Endothelial cell of umbilical vein (primary cell): ENCODE data around the gene SORCS3. TPM values are rescaled to one million over a fixed set of nuclear protein-coding genes. Genes with fewer than 3 reads are reported as not detected.

ENCODE experiments used
- BruUV-seq: library from RNA; stranded (reverse); fragments of 400-500 nt; replicated peaks from 2 replicates; lab custom pipeline; 2021; lab: Mats Ljungman, UMichigan
- CTCF ChIA-PET: fragments of 300-600, 350-600 bp; sonication (Branson Sonifier 250); formaldehyde crosslinking; loops from one replicate; lab custom pipeline; 2021; ENCODE audit warnings: antibody characterized with exemption, inconsistent platforms; lab: Charles Lee
- POLR2A ChIA-PET: fragments of 300-600, 350-600 bp; sonication (Branson Sonifier 250); formaldehyde crosslinking; loops from one replicate; lab custom pipeline; 2021; ENCODE audit warnings: antibody characterized with exemption, inconsistent platforms; lab: Charles Lee
- DNase-seq: peaks from one replicate; pipeline ENCODE4 v3.0.0-alpha.2; 2011; ENCODE audit warnings: low read depth, low spot score
- FAIRE-seq: peaks from 2 replicates; lab custom pipeline; 2011; peaks lifted over from hg19 to GRCh38; lab: Jason Lieb, UNC
- H2AFZ ChIP-seq: 2 replicates; pipeline ENCODE4 v1.6.0; 2012; ENCODE audit warnings: low read depth, low read length, control low read depth, inconsistent platforms
- H3K27ac ChIP-seq: 2 replicates; pipeline ENCODE4 v1.5.1; 2011; ENCODE audit warnings: low read depth, mild to moderate bottlenecking, control low read depth, low read length, moderate library complexity; ENCODE audit not compliant: insufficient read depth
- H3K27me3 ChIP-seq, 2 experiments: 2 replicates each; pipeline versions ENCODE4 v1.6.0 to v1.6.1; 2011; ENCODE audit warnings: low read length in 2 of 2, mixed read lengths in 1 of 2; ENCODE audit not compliant: control insufficient read depth in 2 of 2, insufficient read depth in 2 of 2
- H3K36me3 ChIP-seq, 2 experiments: 2 replicates in 1 of 2; 3 replicates in 1 of 2; pipeline ENCODE4 v1.5.1; 2011; ENCODE audit warnings: low read length in 2 of 2, mild to moderate bottlenecking in 1 of 2, moderate library complexity in 1 of 2; ENCODE audit not compliant: control insufficient read depth in 2 of 2, insufficient read depth in 2 of 2; ENCODE audit errors: extremely low read depth in 1 of 2
- H3K4me1 ChIP-seq: 3 replicates; pipeline ENCODE4 v1.5.1; 2011; ENCODE audit warnings: mild to moderate bottlenecking, low read length; ENCODE audit not compliant: control insufficient read depth, insufficient read depth; ENCODE audit errors: extremely low read depth
- H3K4me2 ChIP-seq: 2 replicates; pipeline ENCODE4 v1.6.1; 2011; ENCODE audit warnings: low read length, control low read depth, mixed read lengths; ENCODE audit not compliant: insufficient read depth
- H3K4me3 ChIP-seq, 3 experiments: fragments of 200-600 bp in 1 of 3; sonication (generic), shearing (Covaris generic) in 1 of 3; replicated peaks in 1 of 3; 2 replicates each; pipeline ENCODE4 v1.5.1; 2011 to 2016; ENCODE audit warnings: control low read depth in 3 of 3, low read length in 3 of 3, mild to moderate bottlenecking in 2 of 3, inconsistent platforms in 1 of 3, low read depth in 1 of 3, moderate library complexity in 1 of 3; ENCODE audit not compliant: insufficient read depth in 1 of 3
- H3K79me2 ChIP-seq: 2 replicates; pipeline ENCODE4 v1.6.0; 2012; ENCODE audit warnings: low read length, inconsistent platforms; ENCODE audit not compliant: control insufficient read depth, insufficient read depth
- H3K9ac ChIP-seq: replicated peaks from 2 replicates; pipeline ENCODE3; 2011; ENCODE audit warnings: low read length, control low read depth; ENCODE audit not compliant: insufficient read depth; ENCODE audit errors: extremely low read depth
- H3K9me1 ChIP-seq: replicated peaks from 3 replicates; pipeline ENCODE4 v1.6.0; 2011; ENCODE audit warnings: mild to moderate bottlenecking, low read length; ENCODE audit not compliant: control insufficient read depth, insufficient read depth; ENCODE audit errors: extremely low read depth
- H3K9me3 ChIP-seq: replicated peaks from 2 replicates; pipeline ENCODE4 v1.5.1; 2012; ENCODE audit warnings: low read length, inconsistent platforms; ENCODE audit not compliant: control insufficient read depth, insufficient read depth
- H4K20me1 ChIP-seq: replicated peaks from 2 replicates; pipeline ENCODE3; 2011; ENCODE audit warnings: mild to moderate bottlenecking, low read length; ENCODE audit not compliant: control insufficient read depth, insufficient read depth; ENCODE audit errors: extremely low read depth
- EZH2 ChIP-seq: IDR thresholded peaks from 2 replicates; pipeline ENCODE4 v1.6.1; 2012; ENCODE audit warnings: borderline replicate concordance, low read depth, mild to moderate bottlenecking, moderate library complexity, low read length, inconsistent platforms; ENCODE audit not compliant: severe bottlenecking
- FOS ChIP-seq: IDR thresholded peaks from 2 replicates; pipeline ENCODE4 v1.6.1; 2011; ENCODE audit warnings: mild to moderate bottlenecking, low read length, moderate library complexity, borderline replicate concordance; ENCODE audit not compliant: insufficient read depth
- GATA2 ChIP-seq: IDR thresholded peaks from 2 replicates; pipeline ENCODE4 v1.7.0; 2011; ENCODE audit warnings: low read depth, mild to moderate bottlenecking, moderate library complexity, mixed read lengths, low read length; ENCODE audit not compliant: insufficient read length, insufficient read depth
- JUN ChIP-seq: IDR thresholded peaks from 2 replicates; pipeline ENCODE4 v1.6.1; 2011; ENCODE audit warnings: borderline replicate concordance, low read depth; ENCODE audit not compliant: insufficient read length, insufficient read depth
- MAX ChIP-seq: IDR thresholded peaks from 2 replicates; pipeline ENCODE4 v1.6.1; 2011; ENCODE audit not compliant: insufficient read depth, insufficient read length
- MYC ChIP-seq: IDR thresholded peaks from one replicate; pipeline ENCODE4 v1.6.1; 2011; ENCODE audit warnings: mild to moderate bottlenecking, low read depth, low read length
- POLR2A ChIP-seq: IDR thresholded peaks from 2 replicates; pipeline ENCODE4 v1.6.1; 2012; ENCODE audit warnings: low read depth, mild to moderate bottlenecking, control low read depth, low read length
- POLR2AphosphoS5 ChIP-seq: IDR thresholded peaks from 2 replicates; pipeline ENCODE4 v1.6.1; 2012; ENCODE audit warnings: low read depth, mild to moderate bottlenecking, control low read depth, low read length, moderate library complexity; ENCODE audit not compliant: insufficient read depth
- dilution Hi-C: fragments of 300-500 bp; cut with MboI; formaldehyde crosslinking; loops from one replicate; pipeline ENCODE4 v1.15.0; 2019; ENCODE audit warnings: low sequenced_read_pairs; ENCODE audit not compliant: extremely low pct_ligation_motif_present
- intact Hi-C: fragments of 100-400 bp; cut with micrococcal nuclease; formaldehyde crosslinking; loops from one replicate; pipeline ENCODE4 v1.10.0; 2022
- polyA plus RNA-seq, 4 experiments: library from polyadenylated mRNA; depleted of rRNA in 3 of 4; stranded (reverse) in 3 of 4; unstranded in 1 of 4; fragments of >200 nt; gene quantifications; 2 replicates each; pipeline versions ENCODE4 v1.2.1 to v1.2.3, GENCODE V29; 2011 to 2012; ENCODE audit warnings: missing spikeins in 1 of 4
- total RNA-seq: library from RNA; stranded (reverse); gene quantifications from 2 replicates; pipeline ENCODE4 v1.2.3, GENCODE V29; 2021
- TF ChIP-seq, protein P1 (sequence below), 2 donors: IDR thresholded peaks; 1 replicate in 1 of 2; 2 replicates in 1 of 2; pipeline ENCODE4 v1.5.1; 2011; ENCODE audit warnings: low read length in 2 of 2, mild to moderate bottlenecking in 2 of 2, moderate library complexity in 2 of 2, control low read depth in 1 of 2, inconsistent platforms in 1 of 2, low read depth in 1 of 2; ENCODE audit not compliant: insufficient read depth in 1 of 2; ENCODE audit errors: extremely low read depth in 1 of 2

Gene SORCS3
- total and polyA plus RNA-seq, 2 donors (not counting 3 experiments of a cell fraction or from before 2014, with no cell fraction given), result not detected

DNA sequence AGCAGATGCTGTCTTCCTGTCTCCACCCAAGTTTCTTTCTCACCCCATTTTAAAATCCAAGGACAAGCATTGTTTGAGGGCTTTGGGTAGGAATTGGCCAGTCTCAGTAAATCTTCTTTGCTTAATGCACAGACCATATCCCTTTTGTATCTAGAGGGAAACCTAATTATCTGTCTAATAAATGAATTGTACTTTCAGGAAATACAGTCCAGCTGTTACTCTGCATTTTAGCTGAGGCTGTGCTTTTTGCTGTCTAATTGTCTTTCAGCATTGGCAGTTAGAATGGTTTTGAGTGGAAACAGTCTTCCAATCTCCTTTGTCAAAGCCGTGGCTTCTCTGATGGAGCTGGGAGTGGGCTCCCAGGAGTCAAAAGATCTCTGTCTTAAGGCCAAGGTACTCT lies 388.2 kb downstream of the SORCS3 start:
- no peaks in the 10 kb centered on the region for H3K4me1 ChIP-seq
- ChIA-PET CTCF (no interaction called here), POLR2A (no interaction called here)
- intact Hi-C loops, result no loop called here
- FAIRE-seq (no peak), DNase-seq (no peak)
- no peaks in the 10 kb centered on the region for H3K27me3 ChIP-seq
- H4K20me1 ChIP-seq, result no peaks in the 10 kb centered on the region
- no peak overlapping the region for H3K27ac ChIP-seq
- H3K4me3 ChIP-seq, result no peak overlapping the region
- H3K79me2 ChIP-seq, result no peaks in the 10 kb centered on the region
- BruUV-seq, result no TSS peak
- no peaks in the 10 kb centered on the region for H3K9me1 ChIP-seq
- dilution Hi-C loops, result no loop called here
- H3K36me3 ChIP-seq, result no peaks in the 10 kb centered on the region
- no peak overlapping the region for H3K9ac ChIP-seq
- no peak for TF ChIP-seq MAX
- TF ChIP-seq FOS, result no peak
- no peak for TF ChIP-seq EZH2
- no peak for TF ChIP-seq GATA2
- no peak for TF ChIP-seq POLR2A
- H3K4me2 ChIP-seq, result no peak overlapping the region
- H2AFZ ChIP-seq, result no peak overlapping the region
- peaks cover 3% of the 10 kb centered on the region for H3K9me3 ChIP-seq

- DNase-seq (no peak), FAIRE-seq (no peak)
- Histone ChIP-seq H3K27ac (no peak overlapping the region), H3K9me3 (peaks cover 4% of the 10 kb centered on the region), H4K20me1 (no peaks in the 10 kb centered on the region), H3K27me3 (no peaks in the 10 kb centered on the region), H2AFZ (no peak overlapping the region), H3K9ac (no peak overlapping the region), H3K4me3 (no peak overlapping the region), H3K36me3 (no peaks in the 10 kb centered on the region), H3K4me2 (no peak overlapping the region), H3K4me1 (no peaks in the 10 kb centered on the region), H3K79me2 (no peaks in the 10 kb centered on the region), H3K9me1 (no peaks in the 10 kb centered on the region)
- dilution Hi-C loops, result no loop called here
- ChIA-PET CTCF (no interaction called here), POLR2A (no interaction called here)
- TF ChIP-seq JUN, result no peak
- TF ChIP-seq MYC, result no peak
- TF ChIP-seq POLR2AphosphoS5, result no peak
- no peak for TF ChIP-seq EZH2
- TF ChIP-seq MAX, result no peak
- TF ChIP-seq GATA2, result no peak
- TF ChIP-seq, protein P1, sequence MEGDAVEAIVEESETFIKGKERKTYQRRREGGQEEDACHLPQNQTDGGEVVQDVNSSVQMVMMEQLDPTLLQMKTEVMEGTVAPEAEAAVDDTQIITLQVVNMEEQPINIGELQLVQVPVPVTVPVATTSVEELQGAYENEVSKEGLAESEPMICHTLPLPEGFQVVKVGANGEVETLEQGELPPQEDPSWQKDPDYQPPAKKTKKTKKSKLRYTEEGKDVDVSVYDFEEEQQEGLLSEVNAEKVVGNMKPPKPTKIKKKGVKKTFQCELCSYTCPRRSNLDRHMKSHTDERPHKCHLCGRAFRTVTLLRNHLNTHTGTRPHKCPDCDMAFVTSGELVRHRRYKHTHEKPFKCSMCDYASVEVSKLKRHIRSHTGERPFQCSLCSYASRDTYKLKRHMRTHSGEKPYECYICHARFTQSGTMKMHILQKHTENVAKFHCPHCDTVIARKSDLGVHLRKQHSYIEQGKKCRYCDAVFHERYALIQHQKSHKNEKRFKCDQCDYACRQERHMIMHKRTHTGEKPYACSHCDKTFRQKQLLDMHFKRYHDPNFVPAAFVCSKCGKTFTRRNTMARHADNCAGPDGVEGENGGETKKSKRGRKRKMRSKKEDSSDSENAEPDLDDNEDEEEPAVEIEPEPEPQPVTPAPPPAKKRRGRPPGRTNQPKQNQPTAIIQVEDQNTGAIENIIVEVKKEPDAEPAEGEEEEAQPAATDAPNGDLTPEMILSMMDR (IDR thresholded peaks at IDR 0.05; ENCODE audit: extremely low read depth in 1 of 2, insufficient read depth in 1 of 2, low read depth in 1 of 2, low read length in 2 of 2), result no peak
- no peak for TF ChIP-seq FOS
- TF ChIP-seq POLR2A, result no peak
- intact Hi-C loops, result no loop called here
- BruUV-seq, result no TSS peak
Observed at GRCh38 chr10:105037022-105037421, 395.9 kb downstream of the SORCS3 start.
